Measurements from ENCODE around the gene PPP4R1.

DNA sequence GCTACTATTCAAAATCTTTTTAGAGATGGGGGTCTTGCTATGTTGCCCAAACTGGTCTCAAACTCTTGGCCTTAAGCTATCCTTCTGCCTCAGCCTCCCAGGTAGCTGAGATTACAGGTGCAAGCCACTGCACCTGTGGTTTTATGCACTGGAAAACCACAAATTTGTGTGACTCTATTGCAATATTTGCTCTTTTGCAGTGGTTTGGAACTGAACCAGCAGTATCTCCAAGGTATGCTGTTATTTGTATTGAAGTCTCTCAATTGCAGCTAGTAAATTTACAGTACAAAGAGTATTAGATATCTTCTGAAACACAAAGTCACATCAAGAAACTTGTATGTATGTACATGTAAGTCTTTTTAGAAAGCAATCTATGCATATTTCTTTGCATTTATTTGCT is 46.2 kb downstream of the PPP4R1 start:
- TF ChIP-seq POLR2AphosphoS5 (IDR thresholded peaks at IDR 0.05; ENCODE audit: low read depth, low read length) (no peak), POLR2A (IDR thresholded peaks at IDR 0.05; ENCODE audit: low read depth, low read length) (no peak)
